HG03159 (cell line): Measurements from ENCODE around the gene PRRT3.
A peak's percentile ranks its signal among the peaks of the same experiment; 100 is the strongest.

Experiments
- ATAC-seq: cut with Tn5 transposase; IDR thresholded peaks from one replicate; pipeline ENCODE4 v1.9.1; 2021; ENCODE audit warnings: mild to moderate bottlenecking, moderate library complexity; ENCODE audit not compliant: unreplicated experiment

Gene PRRT3

DNA sequence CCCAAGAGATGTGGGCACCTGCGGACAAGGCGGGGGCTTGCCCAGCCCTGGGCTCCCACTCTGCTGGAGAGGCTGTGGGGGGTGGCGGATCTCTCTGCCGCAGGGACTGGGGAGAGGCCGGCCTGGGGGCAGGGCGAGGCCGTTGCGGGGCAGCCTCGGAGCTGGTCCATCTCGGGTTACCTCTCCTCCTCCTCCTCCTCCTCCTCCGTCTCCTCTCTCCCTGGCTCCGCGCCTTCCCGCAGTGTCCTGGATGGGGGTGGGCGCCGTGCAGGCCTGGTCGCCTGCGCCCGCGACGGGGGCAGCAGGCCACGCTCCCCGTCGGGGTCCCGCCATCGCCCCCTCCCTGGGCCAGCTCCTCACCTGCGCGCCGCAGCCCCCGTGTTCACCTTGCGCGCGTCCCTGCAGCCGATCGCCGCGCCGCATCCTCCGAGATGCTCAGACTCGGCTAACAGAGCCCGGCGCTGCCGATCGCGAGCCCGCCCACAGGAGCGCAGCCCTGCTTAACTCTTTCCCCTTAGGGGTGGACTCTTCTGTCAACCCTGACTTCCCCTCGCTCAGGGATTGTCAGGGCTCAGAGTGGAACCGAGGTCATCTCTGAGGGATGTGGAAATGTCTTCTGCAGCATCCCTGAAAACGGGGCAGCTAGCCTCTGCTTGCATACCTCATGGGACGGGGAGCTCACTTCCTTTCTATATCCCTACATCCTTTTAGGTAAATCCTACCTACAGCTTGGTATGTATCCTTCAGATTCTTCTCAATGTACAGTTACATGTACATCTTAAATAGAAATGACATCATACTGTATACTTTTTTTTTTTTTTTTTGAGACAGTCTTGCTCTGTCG, at the start of gene PRRT3:
TSS of gene PRRT3 (minus strand) at position 447 of the 844 bp plus-strand sequence. CDS start 2,293 bp downstream, outside the sequence.
- ATAC-seq, result peak; percentile 85

DNA sequence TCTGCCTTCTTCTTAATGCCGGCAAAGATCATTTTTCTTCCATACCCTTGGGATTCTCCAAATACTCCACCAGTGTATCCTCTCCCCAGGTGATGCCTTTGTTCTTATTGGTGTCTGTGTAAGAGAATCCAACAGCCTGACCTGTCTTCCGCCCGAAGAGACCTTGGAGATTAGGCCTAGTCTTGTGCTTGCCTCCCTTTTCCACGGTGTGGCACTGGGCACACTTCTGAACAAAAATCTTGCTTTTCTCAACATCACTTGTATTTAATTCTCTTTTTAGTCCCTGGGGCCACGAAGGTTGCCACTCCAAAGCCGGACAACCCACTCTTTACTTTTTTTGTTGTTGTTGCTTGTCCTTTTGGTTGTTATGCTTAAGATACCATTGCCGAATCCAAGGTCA, 48.5 kb upstream of the PRRT3 start:
- ATAC-seq, result no peak

DNA sequence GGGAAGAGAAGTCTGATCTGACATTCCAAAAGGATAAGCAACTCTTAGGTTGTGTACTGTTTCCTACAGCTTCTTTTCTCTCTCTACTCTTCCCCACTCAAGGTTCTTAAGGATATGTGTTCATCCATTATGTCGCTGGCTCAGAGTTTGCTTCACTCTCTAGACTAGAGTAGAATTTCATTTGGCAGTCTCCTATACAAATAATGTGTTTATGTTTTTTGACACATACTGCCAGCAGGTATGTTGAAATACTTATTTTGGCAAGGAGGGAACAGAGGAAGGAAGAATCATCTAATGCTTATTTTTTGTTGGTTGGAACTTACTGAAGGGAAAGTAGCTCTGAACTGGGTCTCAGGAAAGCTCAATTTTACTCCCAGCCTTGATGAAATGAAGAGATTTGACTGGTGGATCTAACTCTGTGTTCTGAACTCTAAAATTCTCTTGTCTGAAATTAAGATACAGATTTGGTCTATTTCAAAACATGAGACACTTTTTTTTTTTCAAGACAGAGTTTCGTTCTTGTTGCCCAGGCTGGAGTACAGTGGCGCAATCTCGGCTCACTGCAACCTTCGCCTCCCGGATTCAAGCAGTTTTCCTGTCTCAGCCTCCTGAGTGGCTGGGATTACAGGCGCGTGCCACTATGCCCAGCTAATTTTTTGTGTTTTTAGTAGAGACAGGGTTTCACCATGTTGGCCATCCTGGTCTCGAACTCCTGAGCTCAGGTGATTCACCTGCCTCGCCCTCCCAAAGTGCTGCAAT, 42.1 kb upstream of the PRRT3 start:
- no peak for ATAC-seq

DNA sequence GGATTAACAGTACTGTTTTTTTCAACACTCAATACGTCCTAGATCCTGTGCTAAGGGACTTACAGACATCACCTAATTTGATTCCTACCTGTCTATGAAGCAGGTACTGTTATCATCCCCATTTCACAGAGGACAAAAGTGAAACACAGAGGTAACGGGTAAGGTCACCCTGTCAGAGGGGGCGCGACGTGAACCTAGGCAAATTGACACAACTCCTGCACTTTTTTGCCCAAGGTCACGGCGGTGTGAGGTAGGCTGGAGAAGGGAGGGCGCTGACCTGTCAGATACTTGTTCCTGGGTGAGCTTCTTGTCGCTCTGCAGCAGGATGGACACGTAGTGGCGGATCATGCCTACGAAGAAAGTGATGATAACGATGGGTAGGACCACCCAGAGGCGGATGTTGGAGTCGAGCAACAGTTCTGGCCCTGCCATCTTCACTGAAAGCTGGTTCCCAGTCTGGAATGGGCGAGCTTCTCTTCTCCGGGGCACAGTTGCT, 34.1 kb upstream of the PRRT3 start:
- peak; percentile 36 for ATAC-seq

DNA sequence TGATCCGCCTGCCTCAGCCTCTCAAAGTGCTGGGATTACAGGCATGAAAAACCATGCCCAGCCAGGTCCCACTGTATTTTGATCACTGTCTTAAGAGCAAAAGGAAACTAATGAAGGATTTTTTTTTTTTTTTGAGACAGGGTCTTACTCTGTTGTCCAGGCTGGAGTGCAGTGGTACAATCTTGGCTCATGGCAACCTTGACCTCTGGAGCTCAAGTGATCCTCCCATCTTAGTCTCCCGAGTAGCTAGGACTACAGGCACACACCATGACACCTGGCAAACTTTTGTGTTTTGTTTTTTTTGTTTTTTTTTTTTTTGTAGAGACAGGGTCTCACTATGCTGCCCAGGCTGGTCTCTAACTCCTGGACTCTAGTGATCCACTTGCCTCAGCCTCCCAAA, 28.0 kb upstream of the PRRT3 start:
- no peak for ATAC-seq

DNA sequence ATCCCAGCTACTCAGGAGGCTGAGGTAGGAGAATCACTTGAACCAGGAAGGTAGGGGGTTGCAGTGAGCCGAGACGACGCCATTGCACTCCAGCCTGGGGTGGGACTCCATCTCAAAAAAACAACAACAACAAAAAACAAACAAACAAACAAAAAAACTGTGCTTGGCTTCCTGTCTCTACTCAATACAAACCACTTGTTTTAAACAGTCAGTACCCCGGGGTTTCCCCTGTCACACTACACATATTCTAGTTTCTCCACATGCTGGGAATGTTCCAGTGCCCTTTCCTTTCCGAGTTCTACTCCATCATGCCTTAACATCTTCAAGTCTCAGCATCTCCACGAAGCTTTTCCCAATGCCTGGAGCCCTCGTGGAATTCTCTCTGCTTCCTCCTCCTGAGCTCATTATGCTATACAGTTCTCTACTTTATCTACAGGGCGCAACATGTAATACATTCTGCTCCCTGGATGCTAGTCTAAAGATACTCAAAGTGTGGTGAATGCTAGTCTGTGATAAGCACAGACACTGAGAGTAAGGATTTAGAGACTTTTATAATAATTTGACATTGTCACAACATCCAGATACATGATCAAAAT, 26.6 kb upstream of the PRRT3 start:
- no peak for ATAC-seq

DNA sequence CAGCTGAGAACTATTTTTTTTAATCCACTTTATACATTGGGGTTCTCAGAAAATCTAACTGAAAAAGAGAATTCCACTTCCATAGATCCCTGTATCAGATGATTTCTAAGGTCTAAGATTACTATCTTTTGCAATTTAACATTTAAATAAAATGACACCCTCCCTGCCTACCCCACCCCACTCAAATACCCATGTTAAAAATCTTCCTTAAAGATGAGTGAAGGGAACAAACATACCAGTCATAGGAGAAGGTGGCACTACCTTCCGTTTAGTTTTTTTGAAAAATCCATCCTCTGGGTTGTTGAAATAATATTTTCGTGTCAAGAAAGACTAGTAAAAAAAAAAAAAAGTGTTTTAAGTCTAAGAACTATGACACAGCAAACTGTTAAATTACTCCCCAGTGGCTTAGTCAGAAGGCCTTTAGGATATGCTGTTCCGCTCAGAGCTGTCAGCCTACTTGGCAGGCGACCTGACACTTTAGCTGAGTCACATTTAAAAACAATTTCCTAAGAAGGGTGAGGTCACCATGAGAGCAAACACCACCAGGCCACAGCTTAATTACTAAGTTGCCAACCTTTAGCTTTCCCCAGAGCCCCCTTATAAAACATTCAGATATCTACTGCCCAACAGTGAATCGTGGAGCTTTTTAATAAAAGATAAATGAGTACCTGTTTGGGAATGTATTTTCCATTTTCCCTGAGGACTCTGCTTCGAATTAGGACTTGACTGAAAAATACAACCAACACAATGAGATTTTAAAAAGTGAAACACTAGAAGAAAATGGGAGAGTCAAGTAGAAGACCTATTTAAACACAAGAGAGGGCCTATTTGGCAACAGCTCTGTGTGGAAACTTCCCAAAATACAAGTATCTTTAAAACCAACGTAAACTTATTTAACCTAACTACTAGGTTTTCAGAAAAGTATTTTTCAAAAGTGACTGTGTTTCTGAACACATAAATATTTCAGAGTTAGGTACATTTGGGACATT, 24.8 kb upstream of the PRRT3 start:
- no peak for ATAC-seq

DNA sequence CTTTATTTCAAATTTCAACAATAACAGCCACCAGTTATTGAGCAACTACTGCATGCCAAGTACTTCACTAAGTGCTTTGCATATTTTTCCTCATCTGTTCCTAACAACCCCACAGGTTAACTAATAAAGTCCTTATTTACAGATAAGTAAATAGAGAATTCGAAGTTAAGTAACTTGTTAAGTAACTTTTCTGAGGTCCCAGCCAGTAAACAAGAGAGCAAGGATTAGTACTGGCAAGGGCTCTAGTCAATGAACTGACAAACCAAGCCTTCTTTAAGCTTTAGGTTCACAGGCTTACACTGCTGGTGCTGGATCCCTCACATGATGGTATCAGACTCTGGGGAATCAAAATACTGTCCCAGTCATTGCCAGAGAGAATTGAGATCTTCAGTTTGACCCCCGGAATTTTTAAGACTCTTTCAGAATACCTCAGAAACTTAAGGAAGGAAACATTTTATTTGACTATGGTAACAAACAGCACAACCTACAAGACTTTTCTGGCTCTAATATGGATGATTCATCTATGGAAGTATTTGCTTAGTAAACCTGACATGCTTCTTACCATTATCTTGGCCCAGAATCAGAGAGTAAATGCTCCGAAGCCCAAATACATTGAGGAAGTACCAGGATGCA, 17.9 kb upstream of the PRRT3 start:
- no peak for ATAC-seq

DNA sequence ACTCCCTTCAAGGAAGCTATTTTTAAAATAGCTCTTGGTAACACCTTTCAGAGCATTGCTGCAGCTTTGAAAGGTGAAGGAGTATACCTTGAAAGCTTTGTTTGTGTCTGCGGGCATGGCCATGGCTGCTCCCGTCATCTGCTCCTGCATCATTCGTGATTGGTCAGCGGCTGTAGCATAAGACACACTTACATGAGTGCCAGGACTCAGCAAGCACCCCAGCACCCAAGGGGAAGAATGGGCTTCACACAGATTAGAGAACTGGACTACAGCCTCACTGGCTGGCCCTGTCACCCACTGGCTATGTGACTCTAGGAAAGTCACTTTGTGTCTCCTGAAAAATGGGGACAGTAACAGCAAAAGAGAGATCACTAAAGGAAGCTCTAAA, 17.4 kb upstream of the PRRT3 start:
- no peak for ATAC-seq

DNA sequence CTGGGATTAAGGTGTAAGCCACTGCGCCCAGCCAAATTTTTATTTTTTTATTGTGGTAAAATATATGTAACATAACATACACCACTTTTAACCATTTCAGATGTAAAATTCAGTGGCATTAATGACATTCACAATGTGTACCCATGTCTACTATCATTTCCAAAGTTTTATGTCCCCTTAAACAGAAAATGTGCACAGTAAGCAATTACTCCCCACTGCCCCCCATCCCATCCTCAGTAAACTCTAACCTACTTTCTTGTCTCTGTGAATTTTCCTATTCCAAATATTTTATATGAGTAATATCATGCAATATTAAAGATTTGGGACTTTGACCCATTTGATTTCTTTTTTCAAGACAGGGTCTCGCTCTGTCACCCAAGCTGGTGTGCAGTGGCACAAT, 14.6 kb upstream of the PRRT3 start:
- no peak for ATAC-seq

DNA sequence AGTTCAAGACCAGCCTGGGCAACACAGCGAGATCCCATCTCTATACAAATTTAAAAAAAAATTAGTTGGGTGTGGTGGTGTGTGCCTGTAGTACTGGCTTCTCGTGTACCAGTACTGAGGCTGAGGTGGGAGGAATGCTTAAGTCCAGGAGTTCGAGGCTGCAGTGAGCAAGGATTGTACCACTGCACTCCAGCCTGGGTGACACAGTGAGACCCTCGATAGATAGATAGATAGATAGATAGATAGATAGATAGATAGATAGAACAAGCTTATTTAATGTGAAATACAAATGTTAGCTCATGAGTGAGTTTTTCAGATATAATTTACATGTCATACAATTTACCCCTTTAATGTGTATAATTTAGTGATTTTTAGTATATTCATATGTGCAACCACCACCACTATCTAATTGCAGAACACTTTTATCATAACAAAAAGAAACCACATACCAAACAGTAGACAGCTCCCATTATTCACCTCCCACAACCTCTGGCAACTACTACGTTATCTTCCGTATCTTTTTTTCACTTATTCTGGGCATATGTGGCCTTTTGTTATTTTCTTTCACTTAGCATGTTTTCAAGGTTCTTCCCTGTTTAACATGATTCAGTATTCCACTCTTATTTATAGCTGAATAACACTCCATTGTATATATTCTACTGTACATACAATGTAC, 13.1 kb upstream of the PRRT3 start:
- ATAC-seq, result no peak

DNA sequence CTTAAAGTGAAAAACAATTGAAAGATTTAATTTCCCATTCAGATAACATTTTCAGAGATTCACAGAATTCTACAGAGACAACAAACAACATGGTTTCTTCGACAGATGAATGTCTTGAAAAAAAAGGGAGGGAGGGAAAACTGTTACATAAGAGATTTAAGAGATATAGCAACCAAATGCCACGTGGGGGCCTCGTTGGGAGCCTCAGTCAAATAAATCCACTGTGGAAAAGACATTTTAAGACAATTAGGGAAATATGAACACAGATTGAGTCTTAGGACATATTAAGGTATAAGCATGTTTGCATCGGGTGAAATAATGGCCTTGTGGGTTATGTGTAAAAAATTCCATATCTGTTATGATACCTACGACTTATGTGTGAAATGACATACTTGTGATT, 5.0 kb upstream of the PRRT3 start:
- no peak for ATAC-seq

- ATAC-seq, result no peak
These were observed 3.6 kb upstream of the PRRT3 start for GRCh38 chr3:9955611-9956352.

- ATAC-seq, result no peak
These were observed 2.9 kb upstream of the PRRT3 start for GRCh38 chr3:9955067-9955502.

GRCh38 chr3:9951598-9951961, 628 bp downstream of the PRRT3 start:
- no peak for ATAC-seq

- ATAC-seq, result no peak
These were observed 1.1 kb downstream of the PRRT3 start for GRCh38 chr3:9951126-9951525.

GRCh38 chr3:9949626-9950025, 2.6 kb downstream of the PRRT3 start:
- no peak for ATAC-seq

DNA sequence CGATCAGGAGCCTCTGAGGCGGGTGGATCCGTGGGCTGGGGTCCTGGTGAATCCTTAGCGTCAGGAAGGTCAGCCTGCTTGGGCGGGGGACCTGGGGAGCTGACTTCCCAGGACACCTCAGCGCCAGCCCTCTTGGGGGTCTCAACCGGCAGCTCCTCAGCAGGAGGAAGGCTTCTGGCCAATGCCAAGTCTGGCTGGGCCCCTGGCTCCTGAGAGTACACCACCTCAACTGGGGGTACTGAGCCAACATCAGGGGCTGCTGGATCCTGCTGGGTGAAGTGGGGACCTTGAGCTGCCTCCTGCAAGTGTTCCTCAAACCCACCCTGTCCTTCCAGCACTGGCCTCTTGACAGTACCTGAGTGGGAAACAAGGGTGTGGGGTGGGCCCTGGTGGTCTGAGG, 3.1 kb downstream of the PRRT3 start:
- ATAC-seq, result no peak

- no peak for ATAC-seq
These were observed 3.6 kb downstream of the PRRT3 start for GRCh38 chr3:9948586-9948985.
